SK-N-MC (cell line): ENCODE results near the gene ING4.

Source experiments
- EZH2 ChIP-seq: fragments of 200-600 bp; sonication (generic); IDR thresholded peaks from one replicate; pipeline ENCODE4 v1.6.1; 2017; ENCODE audit warnings: antibody characterized with exemption
- POLR2AphosphoS5 ChIP-seq: IDR thresholded peaks from 2 replicates; pipeline ENCODE4 v1.6.1; 2012; ENCODE audit warnings: mild to moderate bottlenecking, low read depth, low read length, borderline replicate concordance

DNA sequence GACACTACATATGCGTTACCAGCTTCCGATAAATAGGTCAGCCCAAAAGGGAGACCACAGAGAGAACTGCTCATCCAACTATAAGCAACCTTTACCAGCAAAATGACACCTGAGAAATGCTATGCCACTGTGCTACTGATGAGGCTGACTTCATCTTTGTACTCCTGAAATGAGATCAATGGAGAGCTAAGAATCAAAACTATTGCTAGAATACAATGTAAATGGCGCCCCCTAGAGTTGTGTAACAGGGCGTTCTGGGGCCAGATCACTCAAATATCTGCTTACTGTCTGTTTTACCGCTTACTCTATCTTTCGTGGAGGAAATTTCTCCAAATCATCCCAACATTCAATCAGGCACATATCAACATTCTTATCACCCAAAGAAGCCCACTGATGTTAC, 21.7 kb upstream of the ING4 start:
- no peak for TF ChIP-seq EZH2
- no peak for TF ChIP-seq POLR2AphosphoS5
